GM21367 (cell line): Measurements from ENCODE around the gene LYG1.
"Not testable (repeated sequence)": the region's sequence is repeated elsewhere in the genome, so short reads cannot be mapped to it uniquely, and the experiment has no call there.

Source experiments
- ATAC-seq: cut with Tn5 transposase; IDR thresholded peaks from one replicate; pipeline ENCODE4 v1.9.1; 2021; ENCODE audit not compliant: unreplicated experiment

The LYG1 gene

GRCh38 chr2:99278195-99278765 lies 22.7 kb downstream of the LYG1 start:
- ATAC-seq: not testable (repeated sequence)

- no peak for ATAC-seq
These were observed 25.1 kb downstream of the LYG1 start for GRCh38 chr2:99275882-99276281.

DNA sequence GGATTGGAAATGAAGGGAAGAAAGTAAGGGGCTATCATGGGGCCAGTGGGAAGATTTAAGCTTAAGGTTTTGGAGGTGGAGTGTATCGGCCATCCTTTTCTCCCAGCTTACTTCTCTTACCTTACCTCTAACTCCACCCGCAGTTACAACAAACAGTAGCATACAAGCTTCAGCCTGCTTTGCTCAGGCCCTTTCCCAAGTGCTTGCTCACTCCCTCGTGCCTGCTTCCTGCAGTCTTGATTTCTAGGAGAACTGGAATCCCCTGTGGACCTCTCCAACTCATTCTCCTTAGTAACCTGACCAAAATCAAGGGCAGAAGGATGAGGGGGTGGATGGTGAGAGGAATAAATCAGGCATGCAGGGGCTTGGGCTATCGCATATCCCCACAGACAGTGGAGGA lies 39.8 kb downstream of the LYG1 start:
- ATAC-seq: no peak

- ATAC-seq: no peak
These were observed 40.8 kb downstream of the LYG1 start for GRCh38 chr2:99260184-99260583.

DNA sequence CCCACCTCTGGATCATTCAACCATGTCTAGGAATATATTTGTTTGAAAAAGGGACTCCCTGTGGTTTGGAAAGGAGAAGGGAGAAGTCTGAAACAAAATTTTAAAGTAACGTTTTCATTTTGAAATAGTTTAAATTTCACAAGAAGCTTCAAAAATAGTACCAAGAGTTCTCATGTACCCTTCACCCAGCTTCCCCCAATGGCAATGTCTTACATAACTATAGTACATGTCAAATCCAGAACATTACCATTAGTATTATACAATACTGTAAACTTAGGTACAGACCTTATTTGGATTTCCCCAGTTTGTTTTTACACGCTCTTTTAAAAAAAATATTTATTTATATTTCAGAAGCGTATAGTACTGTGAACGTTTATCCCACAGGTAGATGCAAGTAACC lies 41.5 kb downstream of the LYG1 start:
- ATAC-seq: no peak

GRCh38 chr2:99256677-99257076 lies 44.3 kb downstream of the LYG1 start:
- no peak for ATAC-seq

DNA sequence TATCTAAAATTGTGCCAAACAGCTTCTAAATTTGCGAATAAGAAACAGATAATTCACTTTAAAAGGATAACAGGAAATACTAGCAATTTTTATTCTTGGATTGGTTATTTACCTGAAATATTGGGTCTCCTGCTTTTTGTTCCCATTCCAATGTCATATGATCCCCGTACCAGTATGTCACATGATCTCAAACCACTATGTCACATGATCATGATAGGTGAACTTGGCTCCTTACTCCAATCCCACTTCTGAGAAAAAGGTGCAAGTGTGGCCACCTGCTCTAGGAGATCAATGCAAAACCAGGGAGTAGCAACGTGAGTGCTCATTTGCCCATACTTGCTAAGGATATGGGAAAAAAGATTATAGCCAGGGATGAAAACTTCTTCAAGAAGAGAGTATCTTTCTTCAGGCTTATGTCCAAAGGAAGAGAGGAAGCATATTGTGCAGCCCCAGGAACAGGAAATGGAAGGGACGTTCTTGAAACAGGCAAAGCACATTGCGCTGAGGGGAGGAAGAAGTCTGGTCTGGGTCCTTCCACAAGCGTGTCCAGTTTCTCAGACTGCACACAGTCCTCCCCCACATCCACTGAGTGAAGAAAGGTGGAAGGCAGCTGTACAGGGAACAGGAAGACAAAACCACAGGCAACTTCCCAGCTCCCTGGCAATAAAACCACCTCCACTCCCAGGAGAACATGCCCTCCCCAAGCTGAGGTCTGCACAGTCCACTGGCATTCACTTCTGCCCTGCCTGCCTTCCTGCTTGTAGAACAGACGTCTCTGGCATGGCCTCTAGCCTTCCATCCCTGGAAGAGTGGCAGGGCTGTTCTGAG lies 45.3 kb downstream of the LYG1 start, which contains the start of gene LYG2:
TSS of gene LYG2 (minus strand) at position 176 of the 828 bp plus-strand sequence. CDS start 1,406 bp downstream, outside the sequence.
- ATAC-seq: no peak

GRCh38 chr2:99249951-99250350 lies 51.0 kb downstream of the LYG1 start:
- ATAC-seq: no peak

DNA sequence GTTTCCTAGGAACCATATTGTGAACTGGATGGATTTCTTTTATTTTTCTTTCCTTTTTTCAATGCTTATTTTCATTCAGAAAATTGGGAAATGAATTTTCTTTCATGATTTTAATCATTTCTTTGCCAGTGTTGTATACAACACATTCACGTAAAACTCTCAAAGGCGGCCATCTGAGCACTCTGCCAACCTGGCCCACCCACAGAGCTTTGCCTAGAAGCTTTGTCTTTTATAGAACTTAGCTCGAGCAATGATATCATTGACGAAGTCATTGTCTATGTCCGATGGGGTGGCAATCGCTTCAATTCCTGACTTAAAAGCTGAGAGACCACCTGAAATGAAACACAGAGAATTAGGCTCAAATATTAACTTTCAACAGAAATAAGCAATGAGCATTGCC lies 58.8 kb downstream of the LYG1 start:
- ATAC-seq: no peak

DNA sequence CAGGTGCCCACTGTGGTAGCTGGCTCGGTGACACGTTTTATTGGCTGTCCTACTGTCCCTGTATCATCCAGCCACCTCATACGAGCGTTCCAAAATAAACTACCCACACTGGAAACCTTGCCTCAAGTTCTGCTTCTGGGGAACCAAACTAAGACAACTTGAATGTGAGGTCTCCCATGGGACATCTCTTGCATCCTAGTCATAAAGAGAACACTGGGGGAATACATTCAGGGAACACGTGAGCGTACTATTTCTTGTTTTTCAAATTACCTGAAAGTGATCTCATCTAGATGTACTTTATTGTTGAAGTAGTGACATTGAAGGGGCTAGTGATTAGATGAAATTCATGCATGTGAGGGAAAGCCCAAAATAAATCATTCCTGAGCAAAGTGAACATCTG lies 60.6 kb downstream of the LYG1 start:
- ATAC-seq: no peak

DNA sequence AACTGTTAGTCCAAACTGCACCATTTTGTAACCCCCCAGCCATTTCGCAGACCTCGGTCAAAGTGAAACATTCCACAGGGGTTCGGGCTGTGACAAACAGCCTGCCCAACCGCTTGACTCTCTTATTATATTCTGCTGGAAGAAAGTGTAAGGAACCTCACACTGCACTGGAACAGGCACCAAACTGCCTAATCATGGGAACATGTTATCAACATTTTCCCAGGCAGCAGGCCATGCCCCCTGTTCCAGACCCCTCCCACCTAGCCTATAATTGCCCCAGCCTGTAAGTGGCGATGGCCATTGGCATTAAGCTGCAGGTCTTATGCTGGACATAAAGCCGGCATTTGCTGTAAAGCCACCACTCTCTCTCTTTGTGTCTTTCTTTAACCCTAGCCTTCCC lies 62.4 kb downstream of the LYG1 start:
- no peak for ATAC-seq
